Left ventricle myocardium inferior (tissue), 1 donor: ENCODE measurements around the gene BTBD1. TPM values are rescaled to one million over a fixed set of nuclear protein-coding genes. Genes with fewer than 3 reads are reported as not detected.
A peak's percentile ranks its signal among the peaks of the same experiment; 100 is the strongest.
"Not testable (repeated sequence)": the region's sequence is repeated elsewhere in the genome, so short reads cannot be mapped to it uniquely, and the experiment has no call there.

Source experiments
- DNase-seq: peaks from one replicate; pipeline ENCODE4 v3.0.0-alpha.2; 2020
- H3K27ac ChIP-seq: fragments of 200-600 bp; replicated peaks from 2 replicates; pipeline ENCODE4 v1.8.0; 2021
- H3K27me3 ChIP-seq: fragments of 200-600 bp; 2 replicates; pipeline ENCODE4 v1.8.0; 2021; ENCODE audit warnings: low read depth
- H3K36me3 ChIP-seq: fragments of 200-600 bp; 2 replicates; pipeline ENCODE4 v1.8.0; 2021
- H3K4me1 ChIP-seq: fragments of 200-600 bp; 2 replicates; pipeline ENCODE4 v1.8.0; 2021
- H3K4me3 ChIP-seq: fragments of 200-600 bp; 2 replicates; pipeline ENCODE4 v1.8.0; 2021; ENCODE audit warnings: mild to moderate bottlenecking, moderate library complexity
- H3K9me3 ChIP-seq: fragments of 200-600 bp; replicated peaks from 2 replicates; pipeline ENCODE4 v1.8.0; 2021
- CTCF ChIP-seq: fragments of 200-600 bp; IDR thresholded peaks from 2 replicates; pipeline ENCODE4 v1.8.0; 2021; ENCODE audit warnings: antibody characterized with exemption, mild to moderate bottlenecking, borderline replicate concordance
- intact Hi-C: fragments of 100-400 bp; cut with micrococcal nuclease; formaldehyde crosslinking; loops from one replicate; pipeline ENCODE4 v1.11.0; 2022
- total RNA-seq: library from RNA; stranded (reverse); fragmentation: NEBNext Ultra II Directional; extraction: Animal tissue kit (Norgen Biotek cat#: 25700); gene quantifications from one replicate; pipeline ENCODE4 v1.2.1, GENCODE V29; 2021
- donor health status: DM: no; HTN: yes; CAD: no; lungs with severe emphysema.

BTBD1 gene
- total RNA-seq, 1 donor from 2014 or later = 169 TPM

- Histone ChIP-seq H3K9me3 (no peaks in the 10 kb centered on the region), H3K27me3 (peaks cover 4% of the 10 kb centered on the region), H3K4me1 (no peaks in the 10 kb centered on the region), H3K4me3 (no peak overlapping the region), H3K36me3 (no peaks in the 10 kb centered on the region), H3K27ac (no peak overlapping the region)
- intact Hi-C loops = no loop called here
- TF ChIP-seq CTCF = no peak
- DNase-seq = no peak
Observed at GRCh38 chr15:83082730-83083386, 15.8 kb upstream of the BTBD1 start.

DNA sequence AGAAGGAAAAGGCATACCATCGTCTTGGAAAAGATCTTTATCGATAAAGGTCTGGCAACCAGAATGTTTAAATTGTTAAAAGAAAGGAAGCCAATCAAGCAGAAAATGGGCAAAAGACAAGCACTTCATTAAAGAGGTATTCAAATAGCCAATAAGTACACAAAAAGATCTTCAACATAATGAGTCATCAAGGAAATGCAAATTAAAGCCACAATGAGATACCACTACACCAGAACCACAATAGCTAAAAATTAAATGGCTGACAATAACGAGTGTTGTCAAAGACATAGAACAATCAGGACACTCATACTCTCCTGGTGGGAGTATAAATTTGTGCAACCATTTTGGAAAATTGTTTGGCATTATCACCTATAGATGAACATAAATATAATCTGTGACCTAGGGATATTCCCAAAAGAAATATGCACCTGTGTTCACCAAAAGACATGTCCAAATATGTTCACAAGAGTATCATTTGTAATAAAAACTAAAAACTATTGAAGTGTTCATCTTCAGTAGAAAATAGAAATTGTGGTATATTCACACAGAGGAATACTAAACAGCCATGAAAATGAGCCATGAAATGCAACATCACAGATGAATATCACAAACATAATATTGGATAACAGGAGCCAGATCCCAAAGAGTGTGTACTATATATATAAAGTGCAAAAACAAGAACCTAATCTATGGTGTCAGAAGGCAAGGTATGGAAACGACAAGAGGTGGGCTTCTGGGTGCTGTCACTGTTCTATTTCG is 14.4 kb upstream of the BTBD1 start:
- H3K4me1 ChIP-seq = peaks cover 9% of the 10 kb centered on the region
- DNase-seq = no peak
- no peak for TF ChIP-seq CTCF
- H3K4me3 ChIP-seq = no peak overlapping the region
- peaks cover 4% of the 10 kb centered on the region for H3K27me3 ChIP-seq
- intact Hi-C loops = no loop called here
- no peak overlapping the region for H3K27ac ChIP-seq
- no peaks in the 10 kb centered on the region for H3K9me3 ChIP-seq
- H3K36me3 ChIP-seq = no peaks in the 10 kb centered on the region

DNA sequence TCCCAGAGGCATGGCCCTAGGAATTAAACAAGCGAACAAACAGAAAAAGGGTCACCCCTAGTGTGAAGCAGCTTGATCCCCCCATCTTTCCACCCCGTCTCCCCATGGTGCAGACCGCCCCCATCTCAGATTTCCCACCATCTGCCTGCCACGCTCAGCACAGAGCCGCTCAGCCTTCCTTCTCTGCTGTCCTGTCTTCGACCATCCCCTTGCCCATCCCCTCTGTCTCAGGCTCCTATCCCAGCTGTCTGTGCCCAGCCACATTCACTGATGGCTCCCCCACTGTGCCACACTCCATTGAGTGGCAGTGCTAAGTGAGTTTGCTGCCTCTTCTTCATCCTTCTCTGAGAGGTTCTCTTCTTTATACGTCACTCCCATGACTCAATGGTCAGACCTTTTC is 11.7 kb upstream of the BTBD1 start:
- H3K4me1 ChIP-seq = peaks cover 9% of the 10 kb centered on the region
- no peak for DNase-seq
- H3K27me3 ChIP-seq = peaks cover 4% of the 10 kb centered on the region
- no peak for TF ChIP-seq CTCF
- no peaks in the 10 kb centered on the region for H3K36me3 ChIP-seq
- peaks cover under 1% of the 10 kb centered on the region for H3K9me3 ChIP-seq
- H3K4me3 ChIP-seq = no peak overlapping the region
- intact Hi-C loops = no loop called here
- H3K27ac ChIP-seq = no peak overlapping the region

GRCh38 chr15:83077491-83078230 is 10.6 kb upstream of the BTBD1 start:
- TF ChIP-seq CTCF = no peak
- peaks cover 9% of the 10 kb centered on the region for H3K4me1 ChIP-seq
- no peaks in the 10 kb centered on the region for H3K36me3 ChIP-seq
- DNase-seq = no peak
- intact Hi-C loops = no loop called here
- H3K27me3 ChIP-seq = peaks cover 4% of the 10 kb centered on the region
- H3K9me3 ChIP-seq = peaks cover 10% of the 10 kb centered on the region
- peak overlapping the region; percentile 36 for H3K27ac ChIP-seq
- H3K4me3 ChIP-seq = no peak overlapping the region

DNA sequence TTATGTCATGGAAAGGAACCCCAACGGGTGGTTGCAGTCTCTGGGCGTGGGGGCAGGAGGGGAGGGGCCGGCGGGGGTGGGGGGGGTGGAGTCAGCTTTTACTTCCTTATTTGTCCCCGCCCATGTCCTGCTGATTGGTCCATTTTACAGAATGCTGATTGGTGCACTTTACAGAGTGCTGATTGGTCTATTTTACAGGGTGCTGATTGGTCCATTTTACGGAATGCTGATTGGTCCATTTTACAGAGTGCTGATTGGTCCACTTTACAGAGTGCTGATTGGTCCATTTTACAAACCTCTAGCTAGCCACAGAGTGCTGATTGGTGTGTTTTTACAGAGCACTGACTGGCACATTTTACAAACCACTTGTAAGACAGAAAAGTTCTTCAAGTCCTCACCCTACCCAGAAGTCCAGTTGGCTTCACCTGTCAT is 2.2 kb upstream of the BTBD1 start:
- H3K4me3 ChIP-seq, DNase-seq, H3K27ac ChIP-seq, intact Hi-C loops, H3K36me3 ChIP-seq, H3K27me3 ChIP-seq: not testable (repeated sequence)
- Histone ChIP-seq H3K9me3 (peaks cover 17% of the 10 kb centered on the region), H3K4me1 (peaks cover 34% of the 10 kb centered on the region)

DNA sequence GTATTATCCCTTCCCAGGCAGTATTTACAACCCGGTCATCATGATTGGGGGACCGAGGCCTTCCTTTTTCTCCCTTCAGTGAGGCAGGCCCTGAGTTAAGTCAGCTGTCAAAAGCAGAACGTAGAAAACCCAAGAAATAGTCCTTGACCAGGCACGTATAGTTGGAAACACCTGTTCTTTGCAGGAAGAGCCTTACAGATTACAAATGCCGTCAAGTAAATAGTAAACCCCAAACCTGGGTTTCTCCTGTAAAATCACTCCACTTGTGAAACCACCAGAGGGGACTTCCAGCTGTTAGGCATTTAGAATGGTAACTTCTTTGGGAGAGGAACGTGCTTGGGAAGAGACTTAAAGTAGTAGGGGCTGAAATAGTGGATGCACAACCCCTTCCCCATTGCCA is 1.0 kb upstream of the BTBD1 start:
- H3K27ac ChIP-seq = peak overlapping the region; percentile 99
- H3K4me1 ChIP-seq = peaks cover 45% of the 10 kb centered on the region
- no peak for DNase-seq
- peaks cover 9% of the 10 kb centered on the region for H3K9me3 ChIP-seq
- H3K36me3 ChIP-seq = no peaks in the 10 kb centered on the region
- intact Hi-C loops = no loop called here
- H3K27me3 ChIP-seq = no peaks in the 10 kb centered on the region
- peak overlapping the region; percentile 95 for H3K4me3 ChIP-seq
- no peak for TF ChIP-seq CTCF
